K562 (cell line): ENCODE measurements around the gene NLRX1. TPM values are rescaled to one million over a fixed set of nuclear protein-coding genes. Genes with fewer than 3 reads are reported as not detected.
A peak's percentile ranks its signal among the peaks of the same experiment; 100 is the strongest.

Source experiments
- CBFA2T3 ChIP-seq: fragments of 450-650 bp; IDR thresholded peaks from 2 replicates; pipeline ENCODE4 v1.6.1; 2017
- NR2F6 ChIP-seq: fragments of 450-650 bp; formaldehyde crosslinking; IDR thresholded peaks from 2 replicates; pipeline ENCODE4 v1.4.0; 2020; ENCODE audit warnings: mild to moderate bottlenecking
- polyA plus RNA-seq, 8 experiments: library from polyadenylated mRNA; depleted of rRNA in 4 of 8; stranded (reverse) in 5 of 8; unstranded in 3 of 8; fragments of >200 nt; fragmentation: Nextera tagmentation in 2 of 8; fragmentation: Illumina TruSeq in 1 of 8; extraction: Ambion mirVana in 2 of 8; extraction: Trizol in 1 of 8; gene quantifications; 2 replicates each; pipeline versions ENCODE4 v1.2.1 to v1.2.3, GENCODE V29; 2011 to 2014; ENCODE audit warnings: inconsistent platforms in 1 of 8, missing spikeins in 1 of 8
- total RNA-seq, 7 experiments: library from RNA; depleted of rRNA in 6 of 7; stranded (reverse); fragments of >200 nt in 6 of 7; fragmentation: Illumina TruSeq in 2 of 7; extraction: Trizol in 2 of 7; gene quantifications; 2 replicates each; pipeline versions ENCODE4 v1.2.1 to v1.2.3, GENCODE V29; 2011 to 2021; ENCODE audit warnings: low replicate concordance in 1 of 7
- TF ChIP-seq, protein P1 (sequence below): sonication (generic); formaldehyde crosslinking; IDR thresholded peaks from 2 replicates; pipeline ENCODE4 v1.8.0; 2022; ENCODE audit warnings: mild to moderate bottlenecking, missing genetic modification reagents
- TF ChIP-seq, protein P2 (sequence below): fragments of 450-650 bp; conservative IDR thresholded peaks from 2 replicates; pipeline ENCODE4 v1.6.1; 2016; ENCODE audit warnings: missing genetic modification characterization, low read depth, mild to moderate bottlenecking, missing compliant biosample characterization, moderate library complexity
- TF ChIP-seq, protein P3 (sequence below): fragments of 250-450 bp; sonication (Bioruptor Pico); IDR thresholded peaks from 2 replicates; pipeline ENCODE4 v1.4.0; 2020; ENCODE audit warnings: mild to moderate bottlenecking, moderate library complexity
- TF ChIP-seq, protein P4 (sequence below), 2 experiments: fragments of 450-650 bp in 1 of 2; sonication (generic) in 1 of 2; formaldehyde crosslinking in 1 of 2; IDR thresholded peaks; 2 replicates each; pipeline versions ENCODE4 v1.7.1 to v1.9.0; 2016 to 2022; ENCODE audit warnings: inconsistent platforms in 1 of 2, mild to moderate bottlenecking in 1 of 2, missing genetic modification reagents in 1 of 2

NLRX1 gene
- total and polyA plus RNA-seq, 9 of the 15 experiments (the other 6 are each of a cell fraction or from before 2014, with no cell fraction given): 0.04 to 2.3 (median 0.69) TPM

DNA sequence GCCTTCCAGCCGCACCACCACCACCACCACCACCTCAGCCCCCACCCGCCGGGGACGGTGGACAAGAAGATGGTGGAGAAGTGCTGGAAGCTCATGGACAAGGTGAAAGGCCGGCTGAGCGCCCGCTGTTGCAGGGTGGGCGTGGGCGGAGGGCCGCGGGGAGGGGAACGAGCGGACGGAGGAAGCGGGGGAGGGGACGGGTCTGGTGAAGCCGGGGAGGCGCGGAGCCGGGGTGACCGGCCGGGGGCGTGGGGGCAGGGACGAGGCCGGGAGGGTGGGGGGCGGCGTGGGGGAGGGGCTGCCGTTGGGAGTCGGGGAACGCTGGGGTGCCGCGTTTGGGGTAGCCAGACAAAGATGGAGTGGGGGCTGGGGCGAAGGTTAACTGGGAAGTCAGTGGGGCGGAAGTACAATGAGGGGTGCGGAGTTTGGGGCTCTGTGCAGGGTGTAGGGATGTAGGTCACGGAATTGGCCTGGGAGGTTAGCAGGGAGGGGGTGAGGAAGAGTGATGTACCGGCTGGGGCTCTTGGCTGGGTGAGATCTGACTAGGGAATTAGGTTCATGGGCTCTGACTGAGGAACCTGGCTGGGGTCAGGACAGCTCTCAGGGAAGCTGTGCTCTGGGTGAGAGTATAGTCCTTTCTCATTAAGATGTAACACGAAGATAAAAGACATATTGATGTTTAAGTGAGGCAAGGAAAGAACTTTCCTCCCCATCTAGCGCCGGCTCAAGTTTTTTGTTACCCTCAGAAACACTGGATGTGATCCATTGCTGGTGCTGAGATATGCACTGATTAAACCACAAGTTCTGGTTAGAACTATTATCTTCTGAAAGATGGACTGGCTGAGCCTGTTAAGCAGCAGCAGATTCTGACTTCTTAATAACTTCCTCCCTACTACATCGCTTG lies 38.2 kb downstream of the NLRX1 start (continued):
- TF ChIP-seq, protein P1, sequence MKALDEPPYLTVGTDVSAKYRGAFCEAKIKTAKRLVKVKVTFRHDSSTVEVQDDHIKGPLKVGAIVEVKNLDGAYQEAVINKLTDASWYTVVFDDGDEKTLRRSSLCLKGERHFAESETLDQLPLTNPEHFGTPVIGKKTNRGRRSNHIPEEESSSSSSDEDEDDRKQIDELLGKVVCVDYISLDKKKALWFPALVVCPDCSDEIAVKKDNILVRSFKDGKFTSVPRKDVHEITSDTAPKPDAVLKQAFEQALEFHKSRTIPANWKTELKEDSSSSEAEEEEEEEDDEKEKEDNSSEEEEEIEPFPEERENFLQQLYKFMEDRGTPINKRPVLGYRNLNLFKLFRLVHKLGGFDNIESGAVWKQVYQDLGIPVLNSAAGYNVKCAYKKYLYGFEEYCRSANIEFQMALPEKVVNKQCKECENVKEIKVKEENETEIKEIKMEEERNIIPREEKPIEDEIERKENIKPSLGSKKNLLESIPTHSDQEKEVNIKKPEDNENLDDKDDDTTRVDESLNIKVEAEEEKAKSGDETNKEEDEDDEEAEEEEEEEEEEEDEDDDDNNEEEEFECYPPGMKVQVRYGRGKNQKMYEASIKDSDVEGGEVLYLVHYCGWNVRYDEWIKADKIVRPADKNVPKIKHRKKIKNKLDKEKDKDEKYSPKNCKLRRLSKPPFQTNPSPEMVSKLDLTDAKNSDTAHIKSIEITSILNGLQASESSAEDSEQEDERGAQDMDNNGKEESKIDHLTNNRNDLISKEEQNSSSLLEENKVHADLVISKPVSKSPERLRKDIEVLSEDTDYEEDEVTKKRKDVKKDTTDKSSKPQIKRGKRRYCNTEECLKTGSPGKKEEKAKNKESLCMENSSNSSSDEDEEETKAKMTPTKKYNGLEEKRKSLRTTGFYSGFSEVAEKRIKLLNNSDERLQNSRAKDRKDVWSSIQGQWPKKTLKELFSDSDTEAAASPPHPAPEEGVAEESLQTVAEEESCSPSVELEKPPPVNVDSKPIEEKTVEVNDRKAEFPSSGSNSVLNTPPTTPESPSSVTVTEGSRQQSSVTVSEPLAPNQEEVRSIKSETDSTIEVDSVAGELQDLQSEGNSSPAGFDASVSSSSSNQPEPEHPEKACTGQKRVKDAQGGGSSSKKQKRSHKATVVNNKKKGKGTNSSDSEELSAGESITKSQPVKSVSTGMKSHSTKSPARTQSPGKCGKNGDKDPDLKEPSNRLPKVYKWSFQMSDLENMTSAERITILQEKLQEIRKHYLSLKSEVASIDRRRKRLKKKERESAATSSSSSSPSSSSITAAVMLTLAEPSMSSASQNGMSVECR (CRISPR knock-in tag): peak; percentile 68; the same call in 1 of the 2 replicates
- TF ChIP-seq, protein P2, sequence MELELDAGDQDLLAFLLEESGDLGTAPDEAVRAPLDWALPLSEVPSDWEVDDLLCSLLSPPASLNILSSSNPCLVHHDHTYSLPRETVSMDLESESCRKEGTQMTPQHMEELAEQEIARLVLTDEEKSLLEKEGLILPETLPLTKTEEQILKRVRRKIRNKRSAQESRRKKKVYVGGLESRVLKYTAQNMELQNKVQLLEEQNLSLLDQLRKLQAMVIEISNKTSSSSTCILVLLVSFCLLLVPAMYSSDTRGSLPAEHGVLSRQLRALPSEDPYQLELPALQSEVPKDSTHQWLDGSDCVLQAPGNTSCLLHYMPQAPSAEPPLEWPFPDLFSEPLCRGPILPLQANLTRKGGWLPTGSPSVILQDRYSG (tag): no peak
- TF ChIP-seq NR2F6 (CRISPR knock-in tag) (no peak), CBFA2T3 (0 out of 2 replicates have a peak, but pooled peaks have one; percentile 48)
- TF ChIP-seq, protein P3, sequence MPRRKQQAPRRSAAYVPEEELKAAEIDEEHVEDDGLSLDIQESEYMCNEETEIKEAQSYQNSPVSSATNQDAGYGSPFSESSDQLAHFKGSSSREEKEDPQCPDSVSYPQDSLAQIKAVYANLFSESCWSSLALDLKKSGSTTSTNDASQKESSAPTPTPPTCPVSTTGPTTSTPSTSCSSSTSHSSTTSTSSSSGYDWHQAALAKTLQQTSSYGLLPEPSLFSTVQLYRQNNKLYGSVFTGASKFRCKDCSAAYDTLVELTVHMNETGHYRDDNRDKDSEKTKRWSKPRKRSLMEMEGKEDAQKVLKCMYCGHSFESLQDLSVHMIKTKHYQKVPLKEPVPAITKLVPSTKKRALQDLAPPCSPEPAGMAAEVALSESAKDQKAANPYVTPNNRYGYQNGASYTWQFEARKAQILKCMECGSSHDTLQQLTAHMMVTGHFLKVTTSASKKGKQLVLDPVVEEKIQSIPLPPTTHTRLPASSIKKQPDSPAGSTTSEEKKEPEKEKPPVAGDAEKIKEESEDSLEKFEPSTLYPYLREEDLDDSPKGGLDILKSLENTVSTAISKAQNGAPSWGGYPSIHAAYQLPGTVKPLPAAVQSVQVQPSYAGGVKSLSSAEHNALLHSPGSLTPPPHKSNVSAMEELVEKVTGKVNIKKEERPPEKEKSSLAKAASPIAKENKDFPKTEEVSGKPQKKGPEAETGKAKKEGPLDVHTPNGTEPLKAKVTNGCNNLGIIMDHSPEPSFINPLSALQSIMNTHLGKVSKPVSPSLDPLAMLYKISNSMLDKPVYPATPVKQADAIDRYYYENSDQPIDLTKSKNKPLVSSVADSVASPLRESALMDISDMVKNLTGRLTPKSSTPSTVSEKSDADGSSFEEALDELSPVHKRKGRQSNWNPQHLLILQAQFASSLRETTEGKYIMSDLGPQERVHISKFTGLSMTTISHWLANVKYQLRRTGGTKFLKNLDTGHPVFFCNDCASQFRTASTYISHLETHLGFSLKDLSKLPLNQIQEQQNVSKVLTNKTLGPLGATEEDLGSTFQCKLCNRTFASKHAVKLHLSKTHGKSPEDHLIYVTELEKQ (CRISPR knock-in tag): no peak
- TF ChIP-seq, protein P4, sequence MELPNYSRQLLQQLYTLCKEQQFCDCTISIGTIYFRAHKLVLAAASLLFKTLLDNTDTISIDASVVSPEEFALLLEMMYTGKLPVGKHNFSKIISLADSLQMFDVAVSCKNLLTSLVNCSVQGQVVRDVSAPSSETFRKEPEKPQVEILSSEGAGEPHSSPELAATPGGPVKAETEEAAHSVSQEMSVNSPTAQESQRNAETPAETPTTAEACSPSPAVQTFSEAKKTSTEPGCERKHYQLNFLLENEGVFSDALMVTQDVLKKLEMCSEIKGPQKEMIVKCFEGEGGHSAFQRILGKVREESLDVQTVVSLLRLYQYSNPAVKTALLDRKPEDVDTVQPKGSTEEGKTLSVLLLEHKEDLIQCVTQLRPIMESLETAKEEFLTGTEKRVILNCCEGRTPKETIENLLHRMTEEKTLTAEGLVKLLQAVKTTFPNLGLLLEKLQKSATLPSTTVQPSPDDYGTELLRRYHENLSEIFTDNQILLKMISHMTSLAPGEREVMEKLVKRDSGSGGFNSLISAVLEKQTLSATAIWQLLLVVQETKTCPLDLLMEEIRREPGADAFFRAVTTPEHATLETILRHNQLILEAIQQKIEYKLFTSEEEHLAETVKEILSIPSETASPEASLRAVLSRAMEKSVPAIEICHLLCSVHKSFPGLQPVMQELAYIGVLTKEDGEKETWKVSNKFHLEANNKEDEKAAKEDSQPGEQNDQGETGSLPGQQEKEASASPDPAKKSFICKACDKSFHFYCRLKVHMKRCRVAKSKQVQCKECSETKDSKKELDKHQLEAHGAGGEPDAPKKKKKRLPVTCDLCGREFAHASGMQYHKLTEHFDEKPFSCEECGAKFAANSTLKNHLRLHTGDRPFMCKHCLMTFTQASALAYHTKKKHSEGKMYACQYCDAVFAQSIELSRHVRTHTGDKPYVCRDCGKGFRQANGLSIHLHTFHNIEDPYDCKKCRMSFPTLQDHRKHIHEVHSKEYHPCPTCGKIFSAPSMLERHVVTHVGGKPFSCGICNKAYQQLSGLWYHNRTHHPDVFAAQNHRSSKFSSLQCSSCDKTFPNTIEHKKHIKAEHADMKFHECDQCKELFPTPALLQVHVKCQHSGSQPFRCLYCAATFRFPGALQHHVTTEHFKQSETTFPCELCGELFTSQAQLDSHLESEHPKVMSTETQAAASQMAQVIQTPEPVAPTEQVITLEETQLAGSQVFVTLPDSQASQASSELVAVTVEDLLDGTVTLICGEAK (IDR thresholded peaks at IDR 0.05): peak; percentile 8; the same call in 1 of the 2 replicates
- TF ChIP-seq, protein P4 (CRISPR knock-in tag; IDR thresholded peaks at IDR 0.05): no peak
